ENCODE results near the gene MACROD2. TPM values are rescaled to one million over a fixed set of nuclear protein-coding genes. Genes with fewer than 3 reads are reported as not detected.

Gene MACROD2
- total and polyA plus RNA-seq, 9 donors: 3.7 to 25.5 (median 7.8) TPM

DNA sequence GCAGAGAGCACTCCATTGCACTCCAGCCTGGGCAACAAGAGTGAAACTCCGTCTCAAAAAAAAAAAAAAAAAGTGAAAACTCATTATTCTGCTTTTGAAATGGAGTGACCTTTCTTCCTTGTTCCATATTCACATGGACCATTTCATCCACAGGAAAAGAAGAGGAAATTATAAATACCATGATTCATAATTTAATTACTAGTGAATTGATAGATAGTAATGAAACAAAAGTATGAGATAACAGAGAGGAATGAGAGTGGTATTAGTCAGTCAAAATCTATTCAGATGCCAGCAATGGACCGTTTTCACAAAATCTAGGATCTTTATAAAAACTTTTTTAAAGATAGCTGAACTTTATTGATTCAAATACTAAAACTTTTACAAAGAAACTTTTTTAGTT, 785.2 kb downstream of the MACROD2 start:
- Histone ChIP-seq H3K4me3 (no peak overlapping the region), H3K27ac (no peak overlapping the region), H3K36me3 (no peaks in the 10 kb centered on the region), H3K27me3 (no peaks in the 10 kb centered on the region), H3K9me3 (no peaks in the 10 kb centered on the region), H3K4me1 (ENCODE audit: insufficient read depth) (no peaks in the 10 kb centered on the region)
- intact Hi-C loops (cut with DNase I): no loop called here
- TF ChIP-seq POLR2A (IDR thresholded peaks at IDR 0.05) (no peak), EP300 (IDR thresholded peaks at IDR 0.05) (no peak)
- TF ChIP-seq, protein P1, sequence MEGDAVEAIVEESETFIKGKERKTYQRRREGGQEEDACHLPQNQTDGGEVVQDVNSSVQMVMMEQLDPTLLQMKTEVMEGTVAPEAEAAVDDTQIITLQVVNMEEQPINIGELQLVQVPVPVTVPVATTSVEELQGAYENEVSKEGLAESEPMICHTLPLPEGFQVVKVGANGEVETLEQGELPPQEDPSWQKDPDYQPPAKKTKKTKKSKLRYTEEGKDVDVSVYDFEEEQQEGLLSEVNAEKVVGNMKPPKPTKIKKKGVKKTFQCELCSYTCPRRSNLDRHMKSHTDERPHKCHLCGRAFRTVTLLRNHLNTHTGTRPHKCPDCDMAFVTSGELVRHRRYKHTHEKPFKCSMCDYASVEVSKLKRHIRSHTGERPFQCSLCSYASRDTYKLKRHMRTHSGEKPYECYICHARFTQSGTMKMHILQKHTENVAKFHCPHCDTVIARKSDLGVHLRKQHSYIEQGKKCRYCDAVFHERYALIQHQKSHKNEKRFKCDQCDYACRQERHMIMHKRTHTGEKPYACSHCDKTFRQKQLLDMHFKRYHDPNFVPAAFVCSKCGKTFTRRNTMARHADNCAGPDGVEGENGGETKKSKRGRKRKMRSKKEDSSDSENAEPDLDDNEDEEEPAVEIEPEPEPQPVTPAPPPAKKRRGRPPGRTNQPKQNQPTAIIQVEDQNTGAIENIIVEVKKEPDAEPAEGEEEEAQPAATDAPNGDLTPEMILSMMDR (IDR thresholded peaks at IDR 0.05): no peak
- no peak for DNase-seq
- WGBS, 3 donors: 83 to 91% (median 90%) methylated on average over 2 of the region's 2 CpGs

DNA sequence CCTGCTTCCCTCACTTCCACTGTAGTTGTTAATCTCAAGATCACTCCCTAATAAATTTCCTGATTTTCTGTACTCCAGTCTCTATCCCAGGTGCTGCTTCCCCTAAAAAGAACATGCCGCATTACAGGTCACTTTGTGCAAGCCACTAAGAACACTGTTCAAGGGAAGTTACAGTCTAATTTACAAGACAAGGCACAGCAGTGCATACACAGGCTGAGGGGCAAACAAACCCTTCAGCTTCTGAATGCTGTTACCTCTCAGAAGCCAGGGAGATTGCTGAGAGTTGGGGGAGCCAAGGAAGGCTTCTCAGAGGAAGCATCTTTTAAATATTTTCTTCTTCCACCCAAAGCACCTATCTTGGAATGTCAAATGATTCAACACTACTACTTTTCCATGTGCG, 787.4 kb downstream of the MACROD2 start:
- no peaks in the 10 kb centered on the region for H3K27me3 ChIP-seq
- DNase-seq: no peak
- no peak overlapping the region for H3K4me3 ChIP-seq
- no peaks in the 10 kb centered on the region for H3K4me1 ChIP-seq (ENCODE audit: insufficient read depth)
- intact Hi-C loops (cut with DNase I): no loop called here
- 91 to 94% (median 92%) methylated on average over 2 of the region's 2 CpGs for WGBS, 3 donors
- H3K9me3 ChIP-seq: no peaks in the 10 kb centered on the region
- H3K36me3 ChIP-seq: no peaks in the 10 kb centered on the region
- TF ChIP-seq, protein P1 (IDR thresholded peaks at IDR 0.05): no peak
- TF ChIP-seq EP300 (IDR thresholded peaks at IDR 0.05) (no peak), POLR2A (IDR thresholded peaks at IDR 0.05) (no peak)
- H3K27ac ChIP-seq: no peak overlapping the region

DNA sequence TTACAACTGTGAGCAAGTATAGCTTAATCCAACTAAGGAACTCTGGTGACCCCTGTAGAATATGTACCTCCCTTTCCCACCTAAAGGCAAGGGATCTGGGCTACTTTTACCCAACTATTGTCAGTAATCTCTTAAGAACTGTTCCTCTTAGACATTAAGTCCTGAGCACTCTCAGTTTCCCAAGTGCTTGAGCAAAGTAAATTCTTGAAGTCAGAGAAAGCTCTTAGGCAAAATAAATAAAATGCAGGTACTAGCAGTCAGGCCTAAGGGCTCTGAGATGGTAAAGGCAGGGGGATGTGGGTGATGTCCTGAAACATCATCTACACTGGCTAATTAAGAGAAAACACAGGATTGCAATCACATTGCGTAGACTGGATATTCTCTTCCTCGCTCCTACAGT, 788.5 kb downstream of the MACROD2 start:
- no peaks in the 10 kb centered on the region for H3K4me1 ChIP-seq (ENCODE audit: insufficient read depth)
- 97 to 100% (median 97%) methylated on average over 2 of the region's 2 CpGs for WGBS, 3 donors

DNA sequence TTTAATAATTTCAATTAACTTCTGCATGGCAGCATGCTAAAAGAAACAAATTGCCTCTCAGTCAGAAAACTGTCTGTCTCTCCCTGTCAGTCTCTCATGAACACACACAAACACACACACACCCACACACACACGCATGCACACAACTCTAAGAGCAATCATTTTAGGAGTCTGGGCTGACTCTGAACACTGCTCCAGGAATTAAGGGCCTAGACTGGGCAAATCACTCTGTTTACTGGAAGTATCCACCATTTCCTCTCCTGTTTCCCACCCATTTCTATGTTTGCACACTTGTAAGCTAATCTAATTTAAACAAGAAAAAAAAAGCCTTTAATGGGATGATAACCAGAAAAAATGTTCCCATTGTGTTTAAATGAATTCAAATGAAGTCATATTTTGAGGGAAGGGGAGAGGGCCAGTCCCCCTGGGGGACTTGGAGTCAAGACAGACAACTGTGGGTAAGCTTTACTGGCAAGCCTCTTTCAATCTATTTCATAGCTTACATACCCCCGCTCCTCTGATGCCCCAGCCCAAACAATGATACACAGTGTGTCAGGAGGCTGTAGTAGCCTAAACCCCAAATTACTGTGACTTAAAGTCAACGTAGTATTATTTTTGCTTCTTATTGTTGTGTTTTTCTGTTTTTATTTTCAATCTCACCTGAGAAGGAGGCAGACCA, 789.9 kb downstream of the MACROD2 start:
- Histone ChIP-seq H3K9me3 (no peaks in the 10 kb centered on the region), H3K4me3 (no peak overlapping the region), H3K4me1 (ENCODE audit: insufficient read depth) (no peaks in the 10 kb centered on the region), H3K27ac (no peak overlapping the region), H3K36me3 (no peaks in the 10 kb centered on the region), H3K27me3 (no peaks in the 10 kb centered on the region)
- no peak for DNase-seq
- intact Hi-C loops (cut with DNase I): no loop called here
- WGBS, 3 donors: 88 to 94% (median 93%) methylated on average over 3 of the region's 3 CpGs
- TF ChIP-seq EP300 (IDR thresholded peaks at IDR 0.05) (no peak), POLR2A (IDR thresholded peaks at IDR 0.05) (no peak)
- TF ChIP-seq, protein P1 (IDR thresholded peaks at IDR 0.05): no peak

More for the DNA sequence above, 788.5 kb downstream of the MACROD2 start:
- no peak for DNase-seq
- intact Hi-C loops (cut with DNase I): no loop called here
- no peak overlapping the region for H3K4me3 ChIP-seq
- H3K9me3 ChIP-seq: no peaks in the 10 kb centered on the region
- TF ChIP-seq POLR2A (IDR thresholded peaks at IDR 0.05) (no peak), EP300 (IDR thresholded peaks at IDR 0.05) (no peak)
- TF ChIP-seq, protein P1 (IDR thresholded peaks at IDR 0.05): no peak
- no peaks in the 10 kb centered on the region for H3K27me3 ChIP-seq
- no peak overlapping the region for H3K27ac ChIP-seq
- H3K36me3 ChIP-seq: no peaks in the 10 kb centered on the region

Data from ovary (tissue), 9 donors.